ENCODE data around the gene ZNF544. TPM values are rescaled to one million over a fixed set of nuclear protein-coding genes. Genes with fewer than 3 reads are reported as not detected.
"Not testable (repeated sequence)": the region's sequence is repeated elsewhere in the genome, so short reads cannot be mapped to it uniquely, and the experiment has no call there.

ZNF544 gene
- total RNA-seq, 6 experiments from 2014 or later = 6.1 to 16.5 (median 10.7) TPM

DNA sequence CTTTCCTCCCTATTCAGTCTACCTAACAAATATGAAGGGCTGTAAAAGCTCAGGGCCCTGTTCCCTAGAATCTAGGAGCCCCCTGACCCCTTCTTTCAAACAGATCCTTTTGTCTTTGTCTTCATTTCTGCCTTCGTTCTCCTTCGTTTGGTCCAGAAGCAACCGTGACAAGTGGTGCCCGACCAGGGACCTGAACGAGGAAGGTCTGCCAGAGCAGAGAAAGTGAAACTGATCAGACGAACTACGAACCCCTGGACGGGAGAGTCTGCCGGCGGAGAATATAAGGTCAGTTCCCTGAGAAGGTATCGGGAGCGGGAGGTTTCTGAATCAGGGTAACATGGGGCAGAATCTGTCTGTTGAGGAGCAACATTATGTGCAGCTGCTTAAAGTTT, 77.2 kb downstream of the ZNF544 start:
- DNase-seq = peak in 1 of 3 donors; percentile 24
- intact Hi-C loops (cut with DNase I) = no loop called here
- H3K27ac ChIP-seq = peak overlapping the region; percentile 68 to 79 (median 75)
- peak in 1 of 4 donors; percentile 48 for ATAC-seq
- H3K9me3 ChIP-seq = no peaks in the 10 kb centered on the region
- peak overlapping the region; percentile 75 to 96 (median 87) for H3K4me3 ChIP-seq
- H3K27me3 ChIP-seq = no peaks in the 10 kb centered on the region
- peaks cover 0 to 8% (median 3%) of the 10 kb centered on the region in 4 donors for H3K4me1 ChIP-seq
- H3K36me3 ChIP-seq = peaks cover 0 to 20% (median 2%) of the 10 kb centered on the region in 4 donors
- WGBS (ENCODE audit: insufficient coverage, low coverage, low lambda C conversion rate, missing lambda C conversion rate) = 23% methylated on average over 12 of the region's 12 CpGs
- TF ChIP-seq POLR2A (IDR thresholded peaks at IDR 0.05) = no peak
- TF ChIP-seq, protein P1, sequence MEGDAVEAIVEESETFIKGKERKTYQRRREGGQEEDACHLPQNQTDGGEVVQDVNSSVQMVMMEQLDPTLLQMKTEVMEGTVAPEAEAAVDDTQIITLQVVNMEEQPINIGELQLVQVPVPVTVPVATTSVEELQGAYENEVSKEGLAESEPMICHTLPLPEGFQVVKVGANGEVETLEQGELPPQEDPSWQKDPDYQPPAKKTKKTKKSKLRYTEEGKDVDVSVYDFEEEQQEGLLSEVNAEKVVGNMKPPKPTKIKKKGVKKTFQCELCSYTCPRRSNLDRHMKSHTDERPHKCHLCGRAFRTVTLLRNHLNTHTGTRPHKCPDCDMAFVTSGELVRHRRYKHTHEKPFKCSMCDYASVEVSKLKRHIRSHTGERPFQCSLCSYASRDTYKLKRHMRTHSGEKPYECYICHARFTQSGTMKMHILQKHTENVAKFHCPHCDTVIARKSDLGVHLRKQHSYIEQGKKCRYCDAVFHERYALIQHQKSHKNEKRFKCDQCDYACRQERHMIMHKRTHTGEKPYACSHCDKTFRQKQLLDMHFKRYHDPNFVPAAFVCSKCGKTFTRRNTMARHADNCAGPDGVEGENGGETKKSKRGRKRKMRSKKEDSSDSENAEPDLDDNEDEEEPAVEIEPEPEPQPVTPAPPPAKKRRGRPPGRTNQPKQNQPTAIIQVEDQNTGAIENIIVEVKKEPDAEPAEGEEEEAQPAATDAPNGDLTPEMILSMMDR (IDR thresholded peaks at IDR 0.05) = no peak

DNA sequence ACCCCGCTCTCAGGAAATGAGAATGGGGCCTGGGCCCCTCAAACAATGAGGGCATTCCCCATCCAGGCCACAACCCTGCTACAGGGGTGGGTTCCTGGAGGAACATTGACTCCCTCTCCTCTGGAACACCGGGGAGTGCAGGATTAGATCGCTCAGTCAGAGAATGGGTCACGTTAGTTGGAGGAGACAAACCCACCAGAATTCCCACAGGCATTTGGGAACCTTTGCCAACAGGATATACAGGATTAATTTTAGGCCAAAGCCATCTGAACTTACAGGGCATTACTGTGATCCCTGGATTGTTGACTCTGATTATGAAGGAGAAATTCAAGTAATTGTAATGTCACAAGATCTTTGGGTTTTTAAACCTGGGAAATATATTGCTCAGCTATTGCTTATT, 79.0 kb downstream of the ZNF544 start:
- TF ChIP-seq, protein P1 (IDR thresholded peaks at IDR 0.05) = no peak
- no peak for TF ChIP-seq POLR2A (IDR thresholded peaks at IDR 0.05)
- WGBS (ENCODE audit: insufficient coverage, low coverage, low lambda C conversion rate, missing lambda C conversion rate) = 88% methylated on average over 3 of the region's 4 CpGs
- intact Hi-C loops (cut with DNase I) = no loop called here

DNA sequence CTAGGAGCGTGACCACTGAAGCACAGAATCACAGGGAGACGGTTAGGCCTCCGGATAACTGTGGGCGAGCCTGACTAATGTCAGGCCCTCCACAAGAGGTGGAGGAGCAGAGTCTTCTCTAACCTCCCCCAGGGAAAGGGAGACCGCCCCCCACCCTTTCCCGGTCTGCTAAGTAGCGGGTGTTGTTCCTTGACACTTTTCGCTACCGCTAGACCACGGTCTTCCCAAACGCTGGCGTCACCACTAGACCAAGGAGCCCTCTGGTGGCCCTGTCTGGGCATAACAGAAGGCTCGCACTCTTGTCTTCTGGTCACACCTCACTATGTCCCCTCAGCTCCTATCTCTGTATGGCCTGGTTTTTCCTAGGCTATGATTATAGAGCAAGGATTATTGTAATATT, 82.0 kb downstream of the ZNF544 start:
- intact Hi-C loops (cut with DNase I); ATAC-seq; H3K27me3 ChIP-seq; H3K4me1 ChIP-seq; H3K27ac ChIP-seq; H3K4me3 ChIP-seq; H3K9me3 ChIP-seq; DNase-seq: not testable (repeated sequence)
- TF ChIP-seq, protein P1 (IDR thresholded peaks at IDR 0.05) = peak in 3 of 4 donors; percentile 29 to 40 (median 30)
- WGBS (ENCODE audit: insufficient coverage, low coverage, low lambda C conversion rate, missing lambda C conversion rate) = 79% methylated on average over 8 of the region's 13 CpGs
- peaks cover 4 to 58% (median 10%) of the 10 kb centered on the region in 4 donors for H3K36me3 ChIP-seq

More for the DNA sequence above, 79.0 kb downstream of the ZNF544 start:
- H3K9me3 ChIP-seq = no peaks in the 10 kb centered on the region
- no peak for ATAC-seq
- H3K27me3 ChIP-seq = no peaks in the 10 kb centered on the region
- no peak overlapping the region for H3K27ac ChIP-seq
- DNase-seq = no peak
- H3K4me1 ChIP-seq = peaks cover 0 to 8% (median 3%) of the 10 kb centered on the region in 4 donors
- H3K36me3 ChIP-seq = peaks cover 4 to 35% (median 8%) of the 10 kb centered on the region in 4 donors
- H3K4me3 ChIP-seq = no peak overlapping the region

DNA sequence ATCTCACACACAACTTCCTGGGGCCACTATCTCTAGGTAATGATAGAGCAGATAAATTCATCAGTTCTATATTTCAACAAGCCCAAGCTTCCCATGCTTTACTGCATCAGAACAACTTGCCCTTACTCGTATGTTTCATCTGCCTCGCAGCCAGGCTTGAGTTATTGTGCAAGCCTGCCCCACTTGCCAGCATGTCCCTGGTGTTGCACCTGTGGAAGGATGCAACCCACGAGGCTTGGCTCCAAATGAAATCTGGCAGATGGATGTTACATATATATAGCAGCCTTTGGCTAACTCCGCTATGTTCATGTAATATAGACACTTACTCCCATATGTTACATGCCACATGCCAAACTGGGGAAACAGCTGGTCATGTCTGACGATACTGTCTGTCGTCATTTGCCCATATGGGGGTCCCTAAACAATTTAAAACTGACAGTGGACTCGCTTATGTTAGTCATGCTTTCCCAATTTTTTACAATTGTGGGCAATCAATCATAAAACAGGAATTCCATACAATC, 82.7 kb downstream of the ZNF544 start:
- H3K27me3 ChIP-seq = no peaks in the 10 kb centered on the region
- no peak overlapping the region for H3K4me3 ChIP-seq
- no peaks in the 10 kb centered on the region for H3K9me3 ChIP-seq
- ATAC-seq (no peak), DNase-seq (no peak)
- intact Hi-C loops (cut with DNase I) = no loop called here
- WGBS (ENCODE audit: insufficient coverage, low coverage, low lambda C conversion rate, missing lambda C conversion rate) = 72% methylated on average over 6 of the region's 7 CpGs
- peaks cover 4 to 58% (median 11%) of the 10 kb centered on the region in 4 donors for H3K36me3 ChIP-seq
- no peak for TF ChIP-seq POLR2A (IDR thresholded peaks at IDR 0.05)
- TF ChIP-seq, protein P1 (IDR thresholded peaks at IDR 0.05) = no peak
- H3K4me1 ChIP-seq = peaks cover 0 to 2% (median under 1%) of the 10 kb centered on the region in 4 donors
- H3K27ac ChIP-seq = no peak overlapping the region

Other genes starting within 250 kb of the ZNF544 start
- 1 to 10 TPM; 3.1 to 7.1 (median 5.0) TPM for gene ZNF606, start 226.1 kb upstream of the ZNF544 start, total RNA-seq
- gene ZSCAN1, start 194.9 kb upstream of the ZNF544 start, total RNA-seq = not detected
- gene ZNF135, start 169.6 kb upstream of the ZNF544 start, total RNA-seq = under 1 TPM; 0.12 to 0.71 (median 0.32) TPM
- 10 to 100 TPM in 4 of 6 experiments, 1 to 10 TPM in 2; 6.3 to 17.1 (median 10.7) TPM for gene ZSCAN18, start 130.7 kb upstream of the ZNF544 start, total RNA-seq
- 1 to 10 TPM; 2.0 to 7.2 (median 2.9) TPM for gene ZNF329, start 78.1 kb upstream of the ZNF544 start, total RNA-seq
- gene ZNF274, start 45.9 kb upstream of the ZNF544 start, total RNA-seq = 10 to 100 TPM; 12.7 to 18.5 (median 14.4) TPM
- gene ZNF8, start 50.0 kb downstream of the ZNF544 start, total RNA-seq = 1 to 10 TPM; 1.0 to 2.3 (median 1.6) TPM
- 10 to 100 TPM; 12.4 to 44.7 (median 15.8) TPM for gene ERVK3-1, start 76.5 kb downstream of the ZNF544 start, total RNA-seq
- 1 to 10 TPM; 1.7 to 2.9 (median 2.1) TPM for gene ZSCAN22, start 98.1 kb downstream of the ZNF544 start, total RNA-seq
- 1,000 to 10,000 TPM in 4 of 6 experiments, 100 to 1,000 TPM in 2; 897 to 2,313 (median 1,164) TPM for gene A1BG, start 124.6 kb downstream of the ZNF544 start, total RNA-seq
- gene ZNF497, start 133.8 kb downstream of the ZNF544 start, total RNA-seq = 1 to 10 TPM in 5 of 6 experiments, under 1 TPM in 1; 0.73 to 3.1 (median 1.7) TPM
- gene ZNF837, start 152.1 kb downstream of the ZNF544 start, total RNA-seq = 1 to 10 TPM; 1.7 to 3.9 (median 2.4) TPM
- gene RPS5, start 158.4 kb downstream of the ZNF544 start, total RNA-seq = 100 to 1,000 TPM; 274 to 637 (median 304) TPM
- not detected for gene RNF225, start 166.7 kb downstream of the ZNF544 start, total RNA-seq
- 10 to 100 TPM in 1 of 6 experiments, 1 to 10 TPM in 5; 5.6 to 12.1 (median 6.6) TPM for gene ZNF584, start 179.7 kb downstream of the ZNF544 start, total RNA-seq
- gene ZNF132, start 211.2 kb downstream of the ZNF544 start, total RNA-seq = 1 to 10 TPM in 3 of 6 experiments, under 1 TPM in 3; 0.75 to 2.8 (median 1.0) TPM
- 1 to 10 TPM; 2.9 to 3.3 (median 2.9) TPM for gene ZNF324B, start 222.7 kb downstream of the ZNF544 start, total RNA-seq
- gene ZNF324, start 238.2 kb downstream of the ZNF544 start, total RNA-seq = 1 to 10 TPM; 2.9 to 4.9 (median 3.8) TPM
- gene ZNF446, start 247.4 kb downstream of the ZNF544 start, total RNA-seq = 1 to 10 TPM; 1.4 to 5.4 (median 4.1) TPM

Data from right lobe of liver (tissue), 6 donors.